NT2/D1 (cell line): ENCODE results near the gene ATP13A2.

Experiments used
- SUZ12 ChIP-seq: IDR thresholded peaks from 2 replicates; pipeline ENCODE4 v1.6.1; 2011; ENCODE audit not compliant: insufficient read length, insufficient read depth; ENCODE audit errors: extremely low read depth
- ZNF274 ChIP-seq: IDR thresholded peaks from 2 replicates; pipeline ENCODE4 v1.6.1; 2011; ENCODE audit warnings: mild to moderate bottlenecking, low read depth, low read length

DNA sequence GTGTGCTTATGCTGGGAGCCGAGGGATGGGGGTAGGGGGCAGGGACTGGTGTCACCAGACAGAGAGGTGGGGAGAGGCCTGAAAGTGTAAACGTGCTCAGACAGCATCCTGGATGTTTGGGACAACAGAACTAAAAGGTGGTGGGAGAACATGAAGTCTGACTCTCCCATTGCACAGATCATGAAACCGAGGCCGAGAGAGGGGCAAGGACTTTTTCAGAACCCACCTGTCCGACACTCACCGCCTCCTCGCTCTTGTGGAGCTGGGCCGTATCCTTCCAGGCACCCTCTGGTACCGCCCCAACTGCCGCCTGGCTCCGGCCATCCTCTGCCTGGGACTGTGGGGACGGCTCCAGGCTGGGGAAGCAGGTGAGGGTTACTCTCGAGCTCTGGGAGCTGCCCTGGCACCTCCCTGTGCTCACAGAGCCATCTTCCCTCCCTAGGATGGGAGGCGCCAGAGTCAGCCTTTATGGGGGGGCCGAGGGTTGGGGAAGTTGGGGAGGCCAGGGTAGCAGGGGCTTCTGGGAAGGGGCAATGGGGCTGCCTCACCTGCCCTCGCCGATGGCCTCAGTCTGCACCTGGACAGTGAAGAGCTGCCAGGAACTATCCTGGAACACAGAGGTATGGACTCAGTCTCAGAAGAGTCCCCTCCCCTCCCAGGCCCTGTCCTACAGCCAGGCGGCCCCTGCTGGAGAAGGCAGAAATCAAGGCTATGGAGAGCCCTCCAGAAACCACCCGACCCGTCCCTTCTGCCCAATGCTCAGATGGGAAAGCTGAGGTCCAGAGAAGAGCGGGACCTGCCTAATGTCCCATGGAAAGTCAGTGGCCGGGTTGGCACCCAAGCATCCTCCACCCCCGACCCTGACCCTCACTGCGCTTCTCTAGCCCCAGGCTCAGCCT is 7.0 kb downstream of the ATP13A2 start:
- no peak for TF ChIP-seq SUZ12
- no peak for TF ChIP-seq ZNF274
